ENCODE data around the gene FABP7.

DNA sequence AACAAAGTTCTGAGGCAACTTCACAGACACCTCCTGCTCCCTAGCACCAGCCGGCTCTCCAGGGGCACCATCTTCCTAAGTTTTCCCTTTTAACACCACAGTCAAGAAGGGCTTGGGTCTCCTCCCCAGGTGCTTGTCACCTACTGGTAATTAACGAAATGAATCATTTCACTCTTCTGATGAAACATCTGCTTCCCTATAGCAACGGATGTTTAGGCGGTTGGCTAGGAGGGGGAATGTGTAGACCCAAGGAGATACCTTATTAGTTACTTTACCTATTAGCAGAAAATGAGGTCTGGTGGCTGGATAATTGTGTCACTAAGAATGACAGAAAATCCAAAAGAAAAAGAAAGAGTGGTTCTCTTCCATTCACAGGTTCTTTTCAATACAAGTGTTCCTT lies 46.3 kb upstream of the FABP7 start:
- TF ChIP-seq CREB1 (CRISPR knock-in tag; IDR thresholded peaks at IDR 0.05; ENCODE audit: low read depth): no peak
- TF ChIP-seq, protein P1, sequence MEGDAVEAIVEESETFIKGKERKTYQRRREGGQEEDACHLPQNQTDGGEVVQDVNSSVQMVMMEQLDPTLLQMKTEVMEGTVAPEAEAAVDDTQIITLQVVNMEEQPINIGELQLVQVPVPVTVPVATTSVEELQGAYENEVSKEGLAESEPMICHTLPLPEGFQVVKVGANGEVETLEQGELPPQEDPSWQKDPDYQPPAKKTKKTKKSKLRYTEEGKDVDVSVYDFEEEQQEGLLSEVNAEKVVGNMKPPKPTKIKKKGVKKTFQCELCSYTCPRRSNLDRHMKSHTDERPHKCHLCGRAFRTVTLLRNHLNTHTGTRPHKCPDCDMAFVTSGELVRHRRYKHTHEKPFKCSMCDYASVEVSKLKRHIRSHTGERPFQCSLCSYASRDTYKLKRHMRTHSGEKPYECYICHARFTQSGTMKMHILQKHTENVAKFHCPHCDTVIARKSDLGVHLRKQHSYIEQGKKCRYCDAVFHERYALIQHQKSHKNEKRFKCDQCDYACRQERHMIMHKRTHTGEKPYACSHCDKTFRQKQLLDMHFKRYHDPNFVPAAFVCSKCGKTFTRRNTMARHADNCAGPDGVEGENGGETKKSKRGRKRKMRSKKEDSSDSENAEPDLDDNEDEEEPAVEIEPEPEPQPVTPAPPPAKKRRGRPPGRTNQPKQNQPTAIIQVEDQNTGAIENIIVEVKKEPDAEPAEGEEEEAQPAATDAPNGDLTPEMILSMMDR (conservative IDR thresholded peaks at IDR 0.05; ENCODE audit: low read depth in 2 of 2): no peak
- TF ChIP-seq ZNF331 (CRISPR knock-in tag; IDR thresholded peaks at IDR 0.05; ENCODE audit: low read depth): no peak
- no peak for TF ChIP-seq EZH2 (IDR thresholded peaks at IDR 0.05; ENCODE audit: low read depth, unreplicated experiment)
- TF ChIP-seq, protein P2, sequence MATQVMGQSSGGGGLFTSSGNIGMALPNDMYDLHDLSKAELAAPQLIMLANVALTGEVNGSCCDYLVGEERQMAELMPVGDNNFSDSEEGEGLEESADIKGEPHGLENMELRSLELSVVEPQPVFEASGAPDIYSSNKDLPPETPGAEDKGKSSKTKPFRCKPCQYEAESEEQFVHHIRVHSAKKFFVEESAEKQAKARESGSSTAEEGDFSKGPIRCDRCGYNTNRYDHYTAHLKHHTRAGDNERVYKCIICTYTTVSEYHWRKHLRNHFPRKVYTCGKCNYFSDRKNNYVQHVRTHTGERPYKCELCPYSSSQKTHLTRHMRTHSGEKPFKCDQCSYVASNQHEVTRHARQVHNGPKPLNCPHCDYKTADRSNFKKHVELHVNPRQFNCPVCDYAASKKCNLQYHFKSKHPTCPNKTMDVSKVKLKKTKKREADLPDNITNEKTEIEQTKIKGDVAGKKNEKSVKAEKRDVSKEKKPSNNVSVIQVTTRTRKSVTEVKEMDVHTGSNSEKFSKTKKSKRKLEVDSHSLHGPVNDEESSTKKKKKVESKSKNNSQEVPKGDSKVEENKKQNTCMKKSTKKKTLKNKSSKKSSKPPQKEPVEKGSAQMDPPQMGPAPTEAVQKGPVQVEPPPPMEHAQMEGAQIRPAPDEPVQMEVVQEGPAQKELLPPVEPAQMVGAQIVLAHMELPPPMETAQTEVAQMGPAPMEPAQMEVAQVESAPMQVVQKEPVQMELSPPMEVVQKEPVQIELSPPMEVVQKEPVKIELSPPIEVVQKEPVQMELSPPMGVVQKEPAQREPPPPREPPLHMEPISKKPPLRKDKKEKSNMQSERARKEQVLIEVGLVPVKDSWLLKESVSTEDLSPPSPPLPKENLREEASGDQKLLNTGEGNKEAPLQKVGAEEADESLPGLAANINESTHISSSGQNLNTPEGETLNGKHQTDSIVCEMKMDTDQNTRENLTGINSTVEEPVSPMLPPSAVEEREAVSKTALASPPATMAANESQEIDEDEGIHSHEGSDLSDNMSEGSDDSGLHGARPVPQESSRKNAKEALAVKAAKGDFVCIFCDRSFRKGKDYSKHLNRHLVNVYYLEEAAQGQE (IDR thresholded peaks at IDR 0.05; ENCODE audit: unreplicated experiment): no peak
- TF ChIP-seq POLR2AphosphoS5 (IDR thresholded peaks at IDR 0.05; ENCODE audit: low read depth): no peak

All from GM23338 (cell line).